Central memory CD4-positive, alpha-beta T cell (primary cell): ENCODE measurements around the gene SIPA1L2.
"Not testable (repeated sequence)": the region's sequence is repeated elsewhere in the genome, so short reads cannot be mapped to it uniquely, and the experiment has no call there.

Experiments
- DNase-seq: peaks from one replicate; pipeline ENCODE4 v3.0.0; 2022

Gene SIPA1L2

DNA sequence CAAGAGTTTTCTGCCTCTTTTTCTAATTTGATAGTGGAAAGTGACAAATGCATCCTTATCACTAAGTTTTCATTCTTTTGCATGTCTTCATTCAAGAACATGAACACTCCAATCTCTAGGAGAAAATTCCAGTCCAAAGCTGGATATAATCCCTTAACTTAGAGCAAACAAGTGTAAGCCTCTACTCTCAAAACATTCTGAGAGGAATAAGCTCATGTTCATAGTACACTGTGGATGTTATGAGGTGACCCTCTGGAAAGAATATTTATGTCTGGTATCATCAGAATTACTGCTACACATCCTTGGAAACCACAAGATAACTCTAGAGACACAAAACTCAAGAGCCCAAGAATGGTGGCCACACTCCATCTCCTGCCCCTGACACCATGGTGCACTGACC, 15.1 kb downstream of the SIPA1L2 start:
- DNase-seq, result no peak

DNA sequence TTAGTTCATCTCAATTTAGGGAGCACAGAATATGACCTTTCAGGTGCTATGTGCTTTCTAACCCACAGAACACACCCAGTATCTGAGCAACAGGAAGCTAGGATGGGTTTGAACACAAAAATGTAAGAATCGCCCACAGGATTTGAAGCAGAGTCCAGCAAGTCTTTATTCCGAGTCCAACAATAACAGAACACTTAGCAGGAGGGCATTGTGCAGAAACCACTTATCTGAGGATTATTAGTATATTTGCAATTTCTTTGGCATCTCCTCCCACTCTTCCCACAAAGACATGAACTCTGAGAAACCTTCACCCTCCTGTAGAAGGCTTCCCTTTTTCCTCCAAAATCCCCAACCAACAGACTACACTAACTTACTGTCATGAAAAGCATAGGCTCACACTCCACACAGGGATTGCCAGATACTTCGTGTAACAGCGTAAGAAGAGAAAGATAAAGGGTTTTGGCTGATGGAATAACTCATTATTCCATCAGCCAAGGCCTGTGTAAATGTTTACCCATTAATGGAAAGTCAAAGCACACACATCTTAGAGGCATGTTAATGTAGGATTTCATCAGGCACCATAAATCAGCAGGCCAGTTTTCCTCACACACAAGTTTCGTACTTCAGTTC, 16.1 kb downstream of the SIPA1L2 start:
- no peak for DNase-seq

GRCh38 chr1:232612836-232613235, 17.1 kb downstream of the SIPA1L2 start:
- DNase-seq, result not testable (repeated sequence)

GRCh38 chr1:232611834-232612233, 18.1 kb downstream of the SIPA1L2 start:
- no peak for DNase-seq

DNA sequence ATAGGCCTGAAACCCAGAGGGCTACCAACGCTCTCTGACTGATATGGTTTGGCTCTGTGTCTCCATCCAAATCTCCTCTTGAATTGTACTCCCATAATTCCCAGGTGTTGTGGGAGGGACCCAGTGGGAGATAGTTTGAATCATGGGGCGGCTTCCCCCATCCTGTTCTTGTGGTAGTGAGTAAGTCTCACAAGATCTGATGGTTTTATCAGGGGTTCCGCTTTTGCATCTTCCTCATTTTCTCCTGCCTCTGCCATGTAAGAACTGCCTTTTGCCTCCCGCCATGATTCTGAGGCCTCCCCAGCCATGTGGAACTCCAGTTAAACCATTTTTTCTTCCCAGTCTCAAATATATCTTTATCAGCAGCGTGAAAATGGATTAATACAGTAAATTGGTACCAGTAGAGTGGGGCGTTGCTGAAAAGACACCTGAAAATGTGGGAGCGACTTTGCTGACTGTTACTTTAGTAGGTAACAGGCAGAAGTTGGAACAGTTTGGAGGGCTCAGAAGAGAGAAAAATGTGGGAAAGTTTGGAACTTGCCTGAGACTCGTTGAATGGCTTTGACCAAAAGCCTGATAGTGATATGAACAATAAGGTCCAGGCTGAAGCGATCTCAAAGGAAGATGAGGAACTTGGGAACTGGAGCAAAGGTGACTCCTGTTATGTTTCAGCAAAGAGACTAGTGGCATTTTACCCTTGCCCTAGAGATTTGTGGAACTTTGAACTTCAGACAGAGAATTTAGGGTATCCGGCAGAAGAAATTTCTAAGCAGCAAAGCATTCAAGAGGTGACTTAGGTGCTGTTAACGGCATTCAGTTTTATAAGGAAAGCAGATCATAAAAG, 18.8 kb downstream of the SIPA1L2 start:
- DNase-seq, result not testable (repeated sequence)

DNA sequence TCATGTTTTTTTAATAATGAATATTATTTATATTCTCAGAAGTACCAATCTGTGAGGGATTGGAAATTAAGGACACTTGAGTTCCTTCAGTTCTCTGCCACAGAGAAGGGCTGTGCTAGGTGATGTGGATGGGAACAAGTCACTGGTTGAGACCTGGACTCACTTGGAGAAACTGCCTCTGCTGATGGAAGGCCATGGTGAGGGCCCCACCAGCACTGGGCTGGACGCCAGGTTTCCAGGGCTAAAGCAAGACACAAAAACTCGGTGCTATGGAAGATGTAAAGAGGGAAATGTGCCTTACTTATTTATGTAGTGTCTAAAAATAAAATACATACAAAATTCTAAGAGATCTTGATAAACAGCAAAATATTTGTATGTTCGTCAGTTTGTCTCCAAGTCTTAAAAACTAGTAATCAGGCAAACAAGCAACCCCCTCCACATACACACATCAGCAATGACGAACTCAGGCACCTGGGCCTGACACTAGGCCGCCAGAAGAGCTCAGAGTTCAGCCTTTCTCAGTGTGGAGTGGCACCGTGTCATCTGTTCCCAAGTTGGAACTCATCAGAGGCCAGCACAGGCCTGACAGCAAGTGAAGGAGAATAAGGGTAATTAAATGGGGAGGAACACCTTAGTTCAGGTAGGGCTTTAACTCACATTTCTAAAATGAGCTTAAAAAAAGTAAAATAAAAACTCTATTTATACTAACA, 19.6 kb downstream of the SIPA1L2 start:
- DNase-seq, result no peak

DNA sequence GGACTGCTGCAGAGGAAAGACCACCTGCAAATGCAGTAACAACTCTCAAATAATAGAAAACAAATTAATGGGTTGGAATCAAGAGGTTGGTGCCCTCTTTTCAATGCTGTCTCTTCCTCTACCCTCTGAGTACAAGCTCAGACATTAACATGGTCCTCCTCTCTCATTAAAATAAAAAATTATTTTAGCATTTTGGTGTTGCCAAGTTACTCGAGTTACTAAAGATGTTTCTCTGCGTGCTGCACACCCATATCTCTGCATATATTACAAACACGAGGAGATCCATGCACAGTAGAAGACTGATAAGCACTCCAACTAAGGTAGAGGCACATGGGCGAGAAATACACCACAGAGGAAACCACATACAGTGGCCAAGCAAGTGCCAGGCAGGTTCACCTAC, 21.5 kb downstream of the SIPA1L2 start:
- DNase-seq, result no peak

DNA sequence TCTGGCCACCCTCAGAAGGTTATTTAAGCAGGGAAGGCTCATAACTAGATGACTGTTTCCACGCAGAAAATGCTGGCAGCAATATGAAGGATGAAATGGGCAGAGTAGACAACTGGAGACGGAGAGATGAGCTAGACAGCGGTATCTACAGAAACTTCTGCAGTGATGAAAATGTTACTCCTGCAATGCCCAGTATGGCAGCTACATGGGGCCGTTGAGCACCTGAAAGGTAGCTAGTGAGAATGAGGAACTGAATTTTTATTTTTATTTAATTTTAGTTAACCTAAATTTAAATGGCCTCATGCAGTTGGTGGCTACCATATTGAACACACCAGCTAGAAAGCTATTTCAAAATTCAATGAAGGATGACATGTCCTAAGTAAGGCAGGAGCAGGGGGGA, 27.3 kb downstream of the SIPA1L2 start:
- DNase-seq, result no peak

GRCh38 chr1:232600424-232601258, 29.3 kb downstream of the SIPA1L2 start:
- DNase-seq, result peak; percentile 7

GRCh38 chr1:232599178-232600041, 30.5 kb downstream of the SIPA1L2 start:
- no peak for DNase-seq

DNA sequence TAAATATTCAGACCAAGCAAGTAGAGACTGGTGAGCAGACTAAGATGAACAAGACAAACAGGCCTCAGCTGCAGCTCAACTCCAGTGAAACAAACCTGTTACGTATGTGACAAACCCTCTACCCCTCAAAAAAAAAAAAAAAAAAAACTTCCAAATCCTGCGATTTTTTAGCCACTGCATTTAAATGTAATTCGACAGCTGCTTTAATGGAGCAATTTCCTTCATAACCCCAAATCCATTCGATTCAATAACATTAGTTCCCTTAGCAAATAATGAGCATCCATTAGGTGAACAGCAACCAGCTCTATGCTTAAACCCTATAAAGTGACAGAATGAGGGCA, 31.1 kb downstream of the SIPA1L2 start:
- no peak for DNase-seq

- DNase-seq, result no peak
Measured at GRCh38 chr1:232598133-232598532, 31.8 kb downstream of the SIPA1L2 start.

GRCh38 chr1:232597721-232598120, 32.2 kb downstream of the SIPA1L2 start:
- DNase-seq, result no peak

DNA sequence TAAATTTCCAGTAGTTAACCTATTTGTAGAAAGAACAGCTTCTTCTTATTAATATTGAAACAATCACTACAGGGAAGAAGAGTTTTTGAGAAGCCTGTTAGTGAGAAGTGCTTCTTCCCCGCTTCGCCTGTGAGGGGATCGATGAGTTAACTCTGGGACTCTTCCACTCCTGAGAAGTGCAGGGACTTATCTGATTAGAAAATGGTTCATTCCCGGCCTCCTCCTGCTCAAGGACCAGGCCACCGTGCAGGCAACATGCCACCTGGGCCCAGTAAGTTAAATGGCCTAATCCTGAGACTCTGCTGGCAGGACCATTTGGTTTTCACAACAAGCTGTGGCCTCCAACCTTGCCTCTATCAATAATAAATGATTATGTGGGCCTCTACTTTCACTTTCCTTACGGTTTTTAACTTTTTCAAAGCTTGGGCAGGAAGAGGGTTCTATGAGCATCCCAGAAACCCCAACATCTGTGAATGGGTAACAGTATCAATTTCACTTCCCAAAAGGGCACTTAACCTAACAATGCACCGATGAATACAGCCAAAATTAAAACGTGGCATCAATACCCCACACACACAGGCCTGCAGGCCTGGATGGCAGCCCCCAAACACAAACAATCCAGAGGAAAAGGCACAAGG, 33.1 kb downstream of the SIPA1L2 start:
- no peak for DNase-seq

DNA sequence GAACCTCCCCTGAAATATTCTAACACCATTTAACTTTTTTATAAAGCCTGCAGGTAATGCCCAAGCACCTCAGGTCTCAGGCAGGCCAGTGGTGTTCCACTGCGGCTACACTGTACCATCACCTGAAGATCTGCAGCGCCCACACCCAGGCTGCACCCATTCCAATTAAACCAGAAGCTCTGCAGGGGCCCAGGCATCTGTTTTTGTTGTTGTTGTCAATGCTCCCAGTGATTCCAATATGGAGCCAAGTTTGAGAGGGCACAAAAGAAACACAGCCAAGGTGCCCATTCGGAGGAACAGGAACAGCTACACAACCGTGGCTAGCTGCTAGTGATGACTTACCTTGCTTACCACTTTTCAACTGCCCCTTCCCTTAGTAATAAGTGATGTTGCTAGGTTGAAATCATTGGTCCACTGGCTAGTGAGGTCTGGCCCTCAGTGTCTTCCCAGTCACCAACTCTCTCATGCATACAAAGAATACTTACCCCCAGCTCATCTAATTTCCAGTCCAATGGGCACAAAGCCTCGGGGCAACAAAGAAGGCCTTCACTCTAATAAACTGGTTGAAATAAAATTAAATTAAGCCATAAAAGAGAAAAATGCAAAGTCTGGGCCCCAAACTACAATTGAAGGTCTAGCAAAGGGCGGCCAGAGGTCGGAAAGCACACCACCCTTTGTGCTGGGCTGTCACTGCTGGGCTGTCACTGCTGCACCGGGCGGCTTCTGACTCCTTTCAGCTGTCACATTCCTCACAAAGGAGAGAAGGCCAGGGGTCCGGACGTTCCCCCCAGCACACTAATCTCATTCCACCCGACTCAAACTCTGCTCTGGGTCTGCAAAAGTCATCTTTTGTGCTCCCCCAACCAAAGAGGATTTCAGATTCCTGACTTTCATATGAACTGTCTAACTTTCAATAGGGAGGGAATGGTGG, 34.9 kb downstream of the SIPA1L2 start:
- no peak for DNase-seq

- no peak for DNase-seq
Measured at GRCh38 chr1:232593717-232594502, 36.0 kb downstream of the SIPA1L2 start.

- no peak for DNase-seq
Measured at GRCh38 chr1:232591344-232591743, 38.6 kb downstream of the SIPA1L2 start.

- no peak for DNase-seq
Measured at GRCh38 chr1:232590744-232591082, 39.2 kb downstream of the SIPA1L2 start.
